ENCODE data around the gene ATRIP.
A peak's percentile ranks its signal among the peaks of the same experiment; 100 is the strongest.

The ATRIP gene

DNA sequence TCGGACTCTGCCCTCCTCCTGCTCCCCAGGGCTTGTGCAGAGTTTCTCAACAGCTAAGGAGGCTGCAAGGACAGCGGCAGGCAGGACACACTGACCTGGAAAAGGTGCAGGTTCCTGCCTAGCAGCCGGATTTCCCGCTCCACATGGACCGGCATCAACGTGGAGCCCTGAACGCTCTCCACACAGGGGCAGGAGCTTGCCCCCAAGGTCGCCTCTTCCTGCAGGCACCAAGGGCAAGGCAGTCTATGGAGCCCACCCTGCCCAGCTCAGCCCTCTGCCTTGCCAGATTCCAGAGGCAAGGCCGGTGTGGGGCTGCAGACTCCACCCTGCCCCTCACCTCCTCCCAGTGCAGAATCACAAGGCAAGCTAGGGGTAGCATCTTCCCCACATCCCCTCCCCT lies 27.4 kb upstream of the ATRIP start:
- TF ChIP-seq, protein P1, sequence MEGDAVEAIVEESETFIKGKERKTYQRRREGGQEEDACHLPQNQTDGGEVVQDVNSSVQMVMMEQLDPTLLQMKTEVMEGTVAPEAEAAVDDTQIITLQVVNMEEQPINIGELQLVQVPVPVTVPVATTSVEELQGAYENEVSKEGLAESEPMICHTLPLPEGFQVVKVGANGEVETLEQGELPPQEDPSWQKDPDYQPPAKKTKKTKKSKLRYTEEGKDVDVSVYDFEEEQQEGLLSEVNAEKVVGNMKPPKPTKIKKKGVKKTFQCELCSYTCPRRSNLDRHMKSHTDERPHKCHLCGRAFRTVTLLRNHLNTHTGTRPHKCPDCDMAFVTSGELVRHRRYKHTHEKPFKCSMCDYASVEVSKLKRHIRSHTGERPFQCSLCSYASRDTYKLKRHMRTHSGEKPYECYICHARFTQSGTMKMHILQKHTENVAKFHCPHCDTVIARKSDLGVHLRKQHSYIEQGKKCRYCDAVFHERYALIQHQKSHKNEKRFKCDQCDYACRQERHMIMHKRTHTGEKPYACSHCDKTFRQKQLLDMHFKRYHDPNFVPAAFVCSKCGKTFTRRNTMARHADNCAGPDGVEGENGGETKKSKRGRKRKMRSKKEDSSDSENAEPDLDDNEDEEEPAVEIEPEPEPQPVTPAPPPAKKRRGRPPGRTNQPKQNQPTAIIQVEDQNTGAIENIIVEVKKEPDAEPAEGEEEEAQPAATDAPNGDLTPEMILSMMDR (IDR thresholded peaks at IDR 0.05; ENCODE audit: borderline replicate concordance, extremely low read depth, low read length, poor library complexity, severe bottlenecking): no peak
- TF ChIP-seq EZH2 (IDR thresholded peaks at IDR 0.05; ENCODE audit: borderline replicate concordance, low read depth, low read length, severe bottlenecking): no peak
- Histone ChIP-seq H3K4me1 (ENCODE audit: insufficient read depth, low read length) (no peaks in the 10 kb centered on the region), H3K4me3 (ENCODE audit: low read depth in 1 of 2, low read length in 2 of 2) (no peak overlapping the region), H3K4me2 (ENCODE audit: insufficient read depth, low read length) (no peak overlapping the region), H2AFZ (ENCODE audit: low read depth, low read length) (no peak overlapping the region), H3K9me3 (ENCODE audit: insufficient read depth, low read length, severe bottlenecking) (no peaks in the 10 kb centered on the region), H3K27me3 (ENCODE audit: insufficient read depth, low read length, poor library complexity) (no peaks in the 10 kb centered on the region), H4K20me1 (ENCODE audit: insufficient read depth, low read length) (0 out of 2 replicates have a peak, but pooled peaks cover 4% of the 10 kb centered on the region), H3K36me3 (ENCODE audit: insufficient read depth, low read length) (no peaks in the 10 kb centered on the region), H3K27ac (ENCODE audit: low read length) (no peak overlapping the region), H3K9ac (ENCODE audit: low read depth, low read length) (no peak overlapping the region), H3K79me2 (ENCODE audit: insufficient read depth, low read length) (no peaks in the 10 kb centered on the region)
- DNase-seq (no peak), ATAC-seq (ENCODE audit: insufficient read depth, low read depth) (no peak)

DNA sequence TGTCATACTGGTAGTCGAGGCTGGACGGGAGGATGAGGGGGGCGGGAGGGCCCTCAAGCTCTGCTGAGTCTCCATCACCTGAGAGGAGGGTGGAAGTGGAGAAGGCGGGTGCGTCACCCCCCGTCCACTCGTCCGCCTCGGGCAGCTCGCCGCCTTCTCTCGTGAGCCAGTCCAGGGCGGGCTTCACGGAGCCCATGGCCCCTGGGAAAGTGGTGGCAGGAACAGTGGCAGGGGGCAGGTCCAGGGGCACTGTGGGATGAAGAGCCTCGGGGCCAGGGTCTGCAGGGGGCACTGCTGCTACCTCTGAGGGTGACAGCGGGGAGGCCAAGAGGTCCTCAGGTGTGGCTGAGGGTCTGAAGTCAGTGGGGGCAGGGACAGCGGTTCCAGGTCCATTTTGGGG lies 26.9 kb upstream of the ATRIP start:
- Histone ChIP-seq H2AFZ (ENCODE audit: low read depth, low read length) (no peak overlapping the region), H3K79me2 (ENCODE audit: insufficient read depth, low read length) (no peaks in the 10 kb centered on the region), H3K27ac (ENCODE audit: low read length) (no peak overlapping the region), H3K4me3 (ENCODE audit: low read depth in 1 of 2, low read length in 2 of 2) (no peak overlapping the region), H3K36me3 (ENCODE audit: insufficient read depth, low read length) (no peaks in the 10 kb centered on the region), H3K27me3 (ENCODE audit: insufficient read depth, low read length, poor library complexity) (no peaks in the 10 kb centered on the region), H3K4me2 (ENCODE audit: insufficient read depth, low read length) (no peak overlapping the region), H3K9ac (ENCODE audit: low read depth, low read length) (no peak overlapping the region), H4K20me1 (ENCODE audit: insufficient read depth, low read length) (0 out of 2 replicates have a peak, but pooled peaks cover 4% of the 10 kb centered on the region), H3K4me1 (ENCODE audit: insufficient read depth, low read length) (no peaks in the 10 kb centered on the region), H3K9me3 (ENCODE audit: insufficient read depth, low read length, severe bottlenecking) (no peaks in the 10 kb centered on the region)
- ATAC-seq (ENCODE audit: insufficient read depth, low read depth) (no peak), DNase-seq (no peak)
- TF ChIP-seq, protein P1 (IDR thresholded peaks at IDR 0.05; ENCODE audit: borderline replicate concordance, extremely low read depth, low read length, poor library complexity, severe bottlenecking): no peak
- TF ChIP-seq EZH2 (IDR thresholded peaks at IDR 0.05; ENCODE audit: borderline replicate concordance, low read depth, low read length, severe bottlenecking): no peak

DNA sequence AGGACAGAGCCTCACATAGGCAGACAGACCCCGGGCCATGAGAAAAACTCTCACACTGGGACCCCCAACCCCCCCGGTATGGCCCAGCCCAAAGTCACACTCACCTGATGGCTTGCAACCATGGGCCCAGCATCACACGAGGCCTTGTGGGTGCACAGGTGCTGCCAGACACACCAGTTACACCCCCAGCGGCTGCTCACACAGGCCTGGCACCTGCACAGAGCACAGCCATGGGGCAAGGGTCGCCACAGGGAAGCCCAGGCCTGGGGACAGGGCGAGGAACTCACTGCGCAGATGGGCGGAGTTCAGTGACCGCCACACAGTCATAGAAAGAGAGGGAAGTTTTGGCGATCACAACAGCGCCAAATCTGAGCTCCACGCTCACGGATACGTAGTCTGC lies 26.0 kb upstream of the ATRIP start:
- no peak for TF ChIP-seq EZH2 (IDR thresholded peaks at IDR 0.05; ENCODE audit: borderline replicate concordance, low read depth, low read length, severe bottlenecking)
- TF ChIP-seq, protein P1 (IDR thresholded peaks at IDR 0.05; ENCODE audit: borderline replicate concordance, extremely low read depth, low read length, poor library complexity, severe bottlenecking): no peak
- Histone ChIP-seq H3K4me1 (ENCODE audit: insufficient read depth, low read length) (no peaks in the 10 kb centered on the region), H3K27me3 (ENCODE audit: insufficient read depth, low read length, poor library complexity) (no peaks in the 10 kb centered on the region), H3K9me3 (ENCODE audit: insufficient read depth, low read length, severe bottlenecking) (no peaks in the 10 kb centered on the region), H3K4me2 (ENCODE audit: insufficient read depth, low read length) (no peak overlapping the region), H2AFZ (ENCODE audit: low read depth, low read length) (no peak overlapping the region), H3K36me3 (ENCODE audit: insufficient read depth, low read length) (no peaks in the 10 kb centered on the region), H4K20me1 (ENCODE audit: insufficient read depth, low read length) (0 out of 2 replicates have a peak, but pooled peaks cover 4% of the 10 kb centered on the region), H3K79me2 (ENCODE audit: insufficient read depth, low read length) (no peaks in the 10 kb centered on the region), H3K4me3 (ENCODE audit: low read depth in 1 of 2, low read length in 2 of 2) (no peak overlapping the region), H3K9ac (ENCODE audit: low read depth, low read length) (no peak overlapping the region), H3K27ac (ENCODE audit: low read length) (no peak overlapping the region)
- DNase-seq (no peak), ATAC-seq (ENCODE audit: insufficient read depth, low read depth) (no peak)

DNA sequence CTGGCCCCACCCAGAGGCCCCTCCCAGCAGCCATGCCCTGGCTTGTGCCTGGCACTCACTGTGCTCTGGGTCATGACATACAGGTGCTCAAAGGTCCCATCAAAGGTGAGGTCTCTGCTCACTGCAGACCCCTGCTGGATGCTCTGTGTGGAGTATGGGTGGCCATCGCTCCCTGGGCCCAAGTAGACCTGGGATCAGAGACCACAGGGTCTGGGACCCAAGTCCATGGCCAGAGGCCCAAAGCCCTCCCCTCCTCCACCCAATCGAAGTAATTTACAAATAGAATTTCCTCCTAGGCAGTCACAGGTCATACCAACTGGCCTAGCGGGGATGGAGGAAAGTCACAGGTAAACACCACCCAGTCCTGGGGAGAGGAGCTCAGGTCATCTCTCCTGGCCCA lies 24.3 kb upstream of the ATRIP start:
- H3K4me1 ChIP-seq (ENCODE audit: insufficient read depth, low read length): no peaks in the 10 kb centered on the region
- no peak overlapping the region for H3K4me3 ChIP-seq (ENCODE audit: low read depth in 1 of 2, low read length in 2 of 2)
- no peaks in the 10 kb centered on the region for H3K27me3 ChIP-seq (ENCODE audit: insufficient read depth, low read length, poor library complexity)
- no peak overlapping the region for H3K9ac ChIP-seq (ENCODE audit: low read depth, low read length)
- ATAC-seq (ENCODE audit: insufficient read depth, low read depth) (0 out of 3 replicates have a peak, but pooled peaks have one; percentile 6), DNase-seq (no peak)
- H4K20me1 ChIP-seq (ENCODE audit: insufficient read depth, low read length): 0 out of 2 replicates have a peak, but pooled peaks cover 4% of the 10 kb centered on the region
- no peak overlapping the region for H2AFZ ChIP-seq (ENCODE audit: low read depth, low read length)
- no peaks in the 10 kb centered on the region for H3K79me2 ChIP-seq (ENCODE audit: insufficient read depth, low read length)
- H3K4me2 ChIP-seq (ENCODE audit: insufficient read depth, low read length): no peak overlapping the region
- H3K9me3 ChIP-seq (ENCODE audit: insufficient read depth, low read length, severe bottlenecking): no peaks in the 10 kb centered on the region
- no peaks in the 10 kb centered on the region for H3K36me3 ChIP-seq (ENCODE audit: insufficient read depth, low read length)
- H3K27ac ChIP-seq (ENCODE audit: low read length): no peak overlapping the region
- no peak for TF ChIP-seq EZH2 (IDR thresholded peaks at IDR 0.05; ENCODE audit: borderline replicate concordance, low read depth, low read length, severe bottlenecking)
- TF ChIP-seq, protein P1 (IDR thresholded peaks at IDR 0.05; ENCODE audit: borderline replicate concordance, extremely low read depth, low read length, poor library complexity, severe bottlenecking): peak; percentile 15

All from DND-41 (cell line).